ENCODE data around the gene SCML2.
"Not testable (repeated sequence)": the region's sequence is repeated elsewhere in the genome, so short reads cannot be mapped to it uniquely, and the experiment has no call there.

The SCML2 gene

DNA sequence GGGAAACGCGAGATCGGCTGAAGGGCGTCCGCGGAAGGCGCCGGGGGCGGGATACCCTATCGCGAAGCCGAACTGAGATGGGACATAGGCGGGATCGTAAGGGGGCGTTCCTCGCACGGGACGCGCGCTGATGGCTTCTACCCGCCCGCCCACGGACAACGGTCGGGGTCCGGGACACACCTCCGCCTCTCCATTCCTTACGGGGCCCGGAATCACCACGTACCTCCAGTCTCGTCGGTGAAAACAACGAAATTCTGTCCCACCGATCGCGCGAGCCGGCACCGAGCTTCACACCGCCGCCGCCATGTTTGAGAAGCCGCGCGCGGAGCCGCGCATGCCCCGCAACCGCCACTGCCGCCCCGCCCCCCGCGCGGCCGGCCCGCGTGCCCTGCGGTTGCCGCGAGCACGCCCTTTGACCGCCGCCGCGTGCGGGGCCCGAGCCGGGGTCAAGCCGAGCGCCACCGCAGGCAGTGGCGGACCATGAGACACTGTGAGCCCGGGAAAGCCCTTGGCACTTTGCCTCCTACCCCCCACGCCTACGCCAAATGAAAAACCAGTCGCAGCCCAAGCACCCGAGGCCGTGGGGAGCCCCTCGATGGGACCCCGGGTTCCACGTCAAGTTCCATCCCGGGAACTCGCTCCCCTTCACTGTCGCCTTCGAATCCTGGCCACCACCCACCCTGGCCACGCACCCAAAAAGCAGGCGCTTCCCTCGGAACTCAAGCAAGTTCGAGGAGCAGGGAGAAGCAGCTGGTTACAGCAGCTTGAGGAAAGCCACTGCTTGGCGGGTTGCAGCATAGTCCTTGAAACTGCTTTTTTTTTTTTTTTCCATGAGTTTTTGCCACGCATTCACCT is at the start of gene SCML2:
TSS of gene SCML2 (minus strand) at position 320 of the 855 bp plus-strand sequence. CDS start 20,617 bp downstream, outside the sequence.
- DNase-seq (ENCODE audit: low read depth in 1 of 2, low spot score in 1 of 2) = peak in 1 of 2 donors; percentile 22

DNA sequence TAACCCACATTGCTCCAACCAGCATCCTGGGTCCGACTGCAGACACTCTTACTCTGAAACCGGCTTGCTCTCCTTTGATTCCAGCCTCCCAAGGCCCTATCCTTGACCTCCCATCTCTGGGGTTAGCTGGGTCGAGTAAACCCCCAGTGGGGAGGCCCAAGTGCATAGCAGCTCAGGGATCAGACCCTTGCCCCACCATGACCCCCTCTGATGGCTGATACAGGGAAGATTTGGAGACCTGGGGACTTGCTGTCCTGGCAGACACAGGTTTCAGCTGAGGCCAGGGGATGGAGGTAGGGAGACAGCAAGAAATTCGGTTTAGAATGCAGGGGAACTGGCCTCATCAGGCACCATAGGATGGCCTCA is 47.3 kb upstream of the SCML2 start:
- DNase-seq (ENCODE audit: low read depth in 1 of 2, low spot score in 1 of 2) = no peak

DNA sequence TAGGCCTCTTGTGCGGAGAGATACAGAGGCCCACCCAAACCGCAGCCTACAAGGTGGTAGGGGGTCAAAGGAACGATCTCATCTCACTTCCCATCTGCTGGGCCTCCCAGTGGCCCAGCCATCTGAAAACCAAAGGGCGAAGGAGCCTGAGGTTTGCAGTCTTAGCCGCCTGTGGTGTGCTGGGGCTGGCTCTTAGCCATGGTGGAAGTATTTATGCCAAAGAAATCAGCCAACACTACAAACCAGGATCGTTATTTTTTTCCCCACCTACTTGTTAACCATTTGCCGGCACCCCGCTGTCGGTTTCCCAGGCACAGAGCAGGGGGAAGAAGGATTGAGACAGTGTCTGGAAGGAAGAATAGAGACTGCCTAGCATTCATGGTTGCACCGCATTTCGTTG is 40.0 kb upstream of the SCML2 start:
- no peak for DNase-seq (ENCODE audit: low read depth in 1 of 2, low spot score in 1 of 2)

DNA sequence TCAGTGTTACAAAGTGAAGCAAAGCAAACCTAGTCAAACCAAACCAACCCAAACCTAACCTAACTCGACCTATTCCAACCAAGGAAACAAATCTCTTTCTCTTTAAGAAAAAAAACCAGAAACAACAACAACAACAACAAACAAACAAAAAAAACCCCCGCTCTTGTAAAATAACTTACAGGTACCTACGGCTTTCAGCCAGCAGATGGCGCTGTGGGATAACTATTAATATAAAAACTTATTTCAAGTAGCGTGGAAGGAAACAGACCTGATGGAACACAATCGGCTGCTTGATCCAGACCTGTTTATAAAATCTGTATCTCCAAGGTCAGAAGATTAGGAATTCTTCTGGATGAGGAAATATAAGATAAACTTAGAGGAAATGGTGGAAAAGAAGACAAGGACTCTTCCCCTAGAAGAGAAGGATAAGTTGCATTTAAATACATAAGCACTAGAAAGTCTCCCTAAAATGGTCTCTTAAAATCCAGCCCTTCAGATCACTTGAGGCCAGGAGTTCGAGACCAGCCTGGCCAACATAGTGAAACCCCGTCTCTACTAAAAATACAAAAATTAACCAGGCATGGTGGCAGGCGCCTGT is 36.6 kb upstream of the SCML2 start:
- DNase-seq (ENCODE audit: low read depth in 1 of 2, low spot score in 1 of 2) = peak; percentile 6 to 30

DNA sequence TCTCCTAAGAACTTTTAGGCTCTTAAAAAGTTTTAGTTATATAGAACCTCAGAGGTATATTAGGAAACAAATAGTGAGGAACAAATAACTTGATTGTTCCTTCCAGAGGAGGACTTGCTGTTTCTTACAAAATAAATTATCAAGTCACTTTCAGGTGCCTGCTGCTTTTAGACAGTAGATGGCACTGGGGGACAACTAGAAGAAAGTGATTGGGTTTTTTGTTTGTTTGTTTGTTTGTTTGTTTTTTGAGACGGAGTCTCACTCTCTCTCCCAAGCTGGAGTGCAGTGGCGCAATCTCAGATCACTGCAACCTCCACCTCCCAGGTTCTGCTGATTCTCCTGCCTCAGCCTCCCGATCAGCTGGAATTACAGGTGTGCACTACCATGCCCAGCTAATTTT is 35.5 kb upstream of the SCML2 start:
- DNase-seq (ENCODE audit: low read depth in 1 of 2, low spot score in 1 of 2) = no peak

DNA sequence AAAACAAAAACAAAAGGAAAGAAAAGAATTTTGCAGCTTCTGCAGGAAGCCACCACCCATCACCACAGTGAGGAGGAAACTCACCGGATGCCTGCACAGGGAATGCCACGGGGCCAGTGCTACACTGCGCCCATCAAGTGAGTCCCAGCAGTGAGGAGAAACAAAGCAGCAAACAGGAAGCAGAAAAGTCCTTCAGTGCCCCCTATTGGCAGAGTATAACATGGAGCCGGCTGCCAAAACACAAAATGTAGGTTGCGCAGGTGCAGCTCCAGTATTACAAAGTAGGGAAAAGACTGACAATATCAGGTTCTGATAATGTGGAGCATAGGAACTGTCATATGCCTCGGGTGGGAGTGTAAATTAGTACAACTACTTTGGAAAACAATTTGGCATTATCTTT is 23.3 kb upstream of the SCML2 start:
- DNase-seq (ENCODE audit: low read depth in 1 of 2, low spot score in 1 of 2) = no peak

DNA sequence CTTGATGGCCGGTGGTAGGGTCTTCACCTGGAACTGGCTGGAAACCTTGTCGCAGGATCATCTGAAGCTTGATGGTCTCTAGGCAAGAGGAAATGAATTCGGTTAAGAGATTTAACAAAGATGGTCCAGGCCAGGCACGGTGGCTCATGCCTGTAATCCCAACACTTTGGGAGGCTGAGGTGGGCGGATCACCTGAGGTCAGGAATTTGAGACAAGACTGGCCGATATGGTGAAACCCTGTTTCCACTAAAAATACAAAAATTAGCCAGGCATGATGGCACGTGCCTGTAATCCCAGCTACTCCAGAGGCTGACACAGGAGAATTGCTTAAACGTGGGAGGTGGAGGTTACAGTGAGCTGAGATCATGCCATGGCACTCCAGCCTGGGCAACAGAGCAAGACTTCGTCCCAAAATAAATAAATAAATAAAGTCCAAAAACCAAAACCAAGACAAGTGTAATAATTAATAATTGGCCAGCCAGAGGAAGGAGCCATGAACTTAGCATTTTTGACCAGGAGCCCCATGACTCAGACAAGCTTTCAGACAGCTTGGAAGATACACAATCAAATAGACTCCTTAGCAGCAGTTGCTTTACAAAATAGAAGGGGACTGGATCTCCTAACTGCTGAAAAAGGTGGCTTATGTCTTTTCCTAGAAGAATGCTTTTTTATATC is 20.8 kb upstream of the SCML2 start:
- DNase-seq (ENCODE audit: low read depth in 1 of 2, low spot score in 1 of 2) = not testable (repeated sequence)

DNA sequence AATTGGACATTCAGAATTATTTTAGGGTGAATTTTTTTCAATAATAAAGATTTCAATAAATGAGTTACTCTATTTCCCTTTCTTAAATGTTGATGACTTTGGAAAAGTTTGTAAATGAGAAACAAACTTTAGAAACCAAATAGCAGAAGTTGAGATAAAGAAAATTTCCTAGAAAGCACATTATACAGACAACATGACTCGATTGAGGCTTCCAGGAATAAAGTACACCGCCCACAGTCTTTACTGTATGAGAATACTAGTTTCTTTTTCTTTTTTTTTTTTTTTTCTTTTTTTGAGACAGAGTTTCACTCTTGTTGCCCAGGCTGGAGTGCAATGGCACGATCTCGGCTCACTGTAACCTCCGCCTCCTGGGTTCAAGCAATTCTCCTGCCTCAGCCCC is 14.6 kb upstream of the SCML2 start:
- not testable (repeated sequence) for DNase-seq (ENCODE audit: low read depth in 1 of 2, low spot score in 1 of 2)

DNA sequence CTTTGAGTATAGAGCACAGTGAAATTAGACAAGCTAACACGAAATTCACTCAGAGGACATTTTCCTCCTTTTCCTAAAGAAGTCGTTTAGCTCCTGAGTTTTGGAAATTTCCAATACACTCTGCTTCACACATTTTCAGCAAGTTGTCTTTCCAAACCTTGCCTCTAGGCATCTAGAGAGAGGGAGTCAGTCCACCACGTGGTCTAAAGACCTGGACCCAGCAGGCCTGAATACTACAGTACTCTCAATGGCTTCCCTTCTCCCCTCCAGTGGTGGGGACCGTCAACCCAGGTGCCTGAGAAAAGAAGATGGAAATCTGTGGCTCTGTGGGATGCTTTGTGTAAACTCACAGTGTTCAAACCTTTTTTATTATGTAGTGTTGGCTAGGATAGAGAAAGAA is 13.9 kb upstream of the SCML2 start:
- DNase-seq (ENCODE audit: low read depth in 1 of 2, low spot score in 1 of 2) = no peak

DNA sequence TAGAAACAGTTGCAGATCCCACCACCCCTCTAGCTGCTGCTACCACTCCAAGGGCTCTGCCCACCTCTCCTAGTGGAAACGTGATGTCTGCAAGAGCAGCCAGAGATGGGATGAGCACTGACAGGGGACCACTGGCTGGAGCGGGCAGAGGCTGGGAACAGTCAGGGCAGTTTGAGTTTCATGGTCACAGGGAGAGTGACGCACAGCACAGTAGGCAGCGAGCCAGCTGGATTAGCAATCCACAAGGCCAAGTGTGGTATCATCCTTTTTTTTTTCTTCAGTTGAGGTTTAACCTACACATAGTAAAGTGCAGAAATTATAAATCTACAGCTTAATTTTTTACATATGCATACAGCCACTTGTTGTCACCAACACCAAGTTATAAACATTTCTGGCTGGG is 6.4 kb upstream of the SCML2 start:
- no peak for DNase-seq (ENCODE audit: low read depth in 1 of 2, low spot score in 1 of 2)

DNA sequence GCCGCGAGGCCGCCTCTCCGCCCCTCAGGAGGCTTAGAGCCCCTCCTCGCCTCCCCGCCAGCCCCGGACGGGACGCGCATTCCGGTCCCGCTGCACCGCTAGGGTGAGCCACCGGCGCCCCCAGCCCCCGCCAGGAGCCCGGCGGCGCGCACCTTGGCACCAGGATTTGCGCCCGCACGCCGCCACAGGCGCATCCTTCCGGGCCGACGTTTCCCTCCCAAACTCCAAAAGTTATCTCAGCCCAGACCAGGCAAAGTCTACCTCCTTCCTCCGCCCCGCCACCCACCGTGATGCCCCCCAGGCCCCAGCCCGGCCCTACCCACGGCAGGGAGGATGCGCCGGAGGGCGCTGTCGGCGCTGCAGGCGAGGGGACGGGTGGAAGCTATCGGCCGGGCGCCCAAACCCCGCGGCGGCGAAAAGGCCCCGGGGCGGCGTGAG is 538 bp downstream of the SCML2 start:
- DNase-seq (ENCODE audit: low read depth in 1 of 2, low spot score in 1 of 2) = peak in 1 of 2 donors; percentile 8

DNA sequence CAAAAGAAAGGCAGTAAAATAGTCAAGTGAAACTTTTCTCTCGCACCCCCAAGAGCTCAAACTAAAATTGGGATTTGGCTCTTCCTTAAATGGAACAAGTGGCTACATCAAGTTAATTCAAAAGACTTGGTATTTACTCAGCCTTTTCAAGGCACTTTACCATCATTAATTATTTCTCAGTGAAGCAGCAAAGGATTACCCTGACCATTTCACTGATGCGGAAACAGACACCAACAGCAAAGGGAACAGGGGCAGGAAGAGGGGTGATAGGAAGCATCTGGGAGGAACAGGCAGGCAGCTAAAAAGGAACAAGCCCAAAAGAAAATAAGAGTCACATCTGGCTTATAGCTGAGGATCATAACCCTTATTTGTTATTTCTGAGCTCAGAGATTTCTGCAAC is 2.7 kb downstream of the SCML2 start:
- no peak for DNase-seq (ENCODE audit: low read depth in 1 of 2, low spot score in 1 of 2)

DNA sequence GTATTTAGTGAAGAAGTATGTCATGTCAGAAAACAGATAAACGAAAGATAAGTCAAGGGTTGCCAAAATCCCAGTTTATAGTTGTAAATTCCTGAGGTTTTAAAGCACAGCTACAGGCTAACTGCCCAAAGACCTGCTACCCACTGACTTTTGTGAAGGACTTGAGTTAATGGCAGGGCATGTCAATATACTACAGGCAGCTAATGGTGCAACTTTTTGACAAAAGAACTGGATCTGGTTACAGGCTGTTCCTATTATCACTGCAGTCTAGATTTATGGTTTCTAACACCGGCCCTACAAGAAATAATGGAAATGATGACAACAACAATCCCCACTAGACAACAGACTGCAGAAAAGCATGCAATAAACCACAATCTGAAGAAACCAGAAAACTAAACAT is 6.4 kb downstream of the SCML2 start:
- no peak for DNase-seq (ENCODE audit: low read depth in 1 of 2, low spot score in 1 of 2)

DNA sequence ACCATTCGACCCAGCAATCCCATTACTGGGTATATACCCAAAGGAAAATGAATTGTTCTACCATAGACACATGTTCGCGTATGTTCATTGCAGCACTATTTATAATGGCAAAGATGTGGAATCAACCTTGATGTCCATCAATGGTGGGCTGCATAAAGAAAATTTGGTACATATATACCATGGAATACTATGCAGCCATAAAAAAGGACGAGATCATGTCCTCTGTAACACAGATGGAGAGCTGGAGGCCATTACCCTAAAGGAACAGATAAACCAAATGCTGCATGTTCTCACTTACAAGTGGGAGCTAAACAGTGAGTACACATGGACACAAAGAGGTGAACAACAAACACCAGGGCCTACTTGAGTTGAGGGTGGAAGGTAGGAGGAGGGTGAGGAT is 45.1 kb downstream of the SCML2 start:
- no peak for DNase-seq (ENCODE audit: low read depth in 1 of 2, low spot score in 1 of 2)

DNA sequence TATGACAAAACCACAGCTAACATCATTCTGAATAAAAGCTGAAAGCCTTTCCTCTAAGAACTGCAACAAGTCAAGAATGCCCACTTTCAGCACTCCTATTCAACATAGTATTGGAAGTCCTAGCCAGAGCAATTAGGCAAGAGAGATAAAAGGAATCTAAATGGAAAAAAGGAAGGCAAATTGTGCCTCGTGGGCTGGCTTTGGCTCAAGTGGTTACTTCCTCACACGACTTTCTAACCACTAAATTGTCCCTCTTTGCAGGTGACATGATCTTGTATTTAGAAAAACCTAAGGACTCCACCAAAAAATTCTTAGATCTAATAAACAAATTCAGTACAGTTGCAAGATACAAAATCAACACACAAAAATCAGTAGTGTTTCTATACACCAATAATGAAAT is 57.2 kb downstream of the SCML2 start:
- DNase-seq (ENCODE audit: low read depth in 1 of 2, low spot score in 1 of 2) = no peak

DNA sequence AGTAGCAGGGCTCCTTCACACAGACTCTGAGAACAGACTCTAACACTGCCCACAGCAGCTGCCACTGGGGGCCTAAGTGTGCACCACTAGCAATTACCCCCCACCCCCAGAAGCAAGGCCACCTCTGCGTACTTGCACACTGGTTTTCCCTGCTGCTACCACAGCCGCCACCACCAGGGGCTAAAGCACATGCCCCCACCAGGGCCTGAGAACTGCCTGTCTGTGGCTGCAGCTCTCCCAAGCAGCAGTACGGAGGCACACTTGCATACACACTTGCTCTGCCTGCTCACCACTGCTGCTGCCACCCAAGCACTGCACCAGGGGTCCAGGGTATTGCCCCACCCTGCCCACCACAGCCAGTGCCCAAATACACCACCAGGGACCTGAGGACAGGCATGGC is 59.6 kb downstream of the SCML2 start:
- DNase-seq (ENCODE audit: low read depth in 1 of 2, low spot score in 1 of 2) = no peak

DNA sequence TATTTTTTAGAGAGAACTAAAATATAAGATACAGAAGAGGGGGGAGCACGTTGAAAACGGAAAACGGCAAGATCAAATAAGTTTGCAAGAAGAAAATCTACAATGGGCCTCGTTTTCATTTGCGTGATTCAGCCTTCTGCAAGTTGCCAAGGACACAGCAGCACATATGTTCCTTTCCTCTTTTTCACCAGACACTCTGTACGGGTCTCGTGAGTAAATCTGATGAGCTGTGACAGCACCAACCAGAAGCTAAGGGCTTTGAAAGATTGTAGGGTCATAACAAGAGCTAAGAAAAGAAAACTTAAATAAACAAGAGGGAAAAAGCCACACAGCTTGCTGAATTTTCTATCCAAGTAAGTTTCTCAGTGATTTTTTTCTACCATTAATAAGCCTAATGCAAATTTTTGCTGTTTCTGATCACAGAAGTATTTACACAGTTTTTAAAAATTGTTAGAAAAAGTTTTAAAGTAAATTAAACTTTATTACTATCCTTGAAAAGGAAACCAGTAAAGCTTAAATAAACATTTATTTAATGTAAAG is 63.4 kb downstream of the SCML2 start:
- DNase-seq (ENCODE audit: low read depth in 1 of 2, low spot score in 1 of 2) = no peak

DNA sequence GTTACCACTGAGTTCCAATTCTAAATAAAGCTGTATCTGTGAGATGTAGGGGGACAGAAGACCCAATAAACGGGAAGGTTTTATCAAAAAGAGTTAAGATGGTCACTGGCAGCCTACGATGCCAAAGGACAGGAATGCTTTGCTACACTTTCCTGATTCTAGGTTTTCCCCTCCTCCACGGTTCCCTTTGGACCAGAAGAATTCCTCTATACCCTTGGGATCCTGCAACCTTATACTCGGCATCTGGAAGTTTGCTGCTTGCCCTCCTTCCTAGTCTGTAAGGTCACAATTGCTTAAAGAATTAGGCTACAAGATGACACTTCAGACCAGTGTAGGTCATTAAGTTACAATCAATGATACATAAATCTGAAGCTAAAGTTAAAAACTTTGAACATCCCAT is 64.3 kb downstream of the SCML2 start:
- no peak for DNase-seq (ENCODE audit: low read depth in 1 of 2, low spot score in 1 of 2)

DNA sequence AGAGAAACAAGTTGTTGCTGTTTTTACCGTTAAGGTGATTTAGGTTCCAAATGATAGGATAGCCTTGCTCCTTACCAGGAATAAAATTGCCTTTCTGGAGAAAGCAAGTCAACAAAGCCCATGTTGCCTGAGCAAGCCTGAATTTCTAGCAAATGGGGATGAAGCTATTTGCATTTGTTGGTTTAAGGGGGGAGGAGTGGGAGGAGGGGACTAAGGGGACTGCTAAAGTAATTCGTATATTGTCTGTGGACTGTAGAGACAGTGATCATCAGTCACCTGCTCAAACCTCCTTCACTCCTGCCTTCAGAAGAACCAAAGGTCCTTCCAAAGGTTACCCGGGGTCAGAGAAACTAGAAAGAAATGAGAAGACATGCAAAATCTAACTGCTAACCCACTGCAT is 65.8 kb downstream of the SCML2 start:
- no peak for DNase-seq (ENCODE audit: low read depth in 1 of 2, low spot score in 1 of 2)

DNA sequence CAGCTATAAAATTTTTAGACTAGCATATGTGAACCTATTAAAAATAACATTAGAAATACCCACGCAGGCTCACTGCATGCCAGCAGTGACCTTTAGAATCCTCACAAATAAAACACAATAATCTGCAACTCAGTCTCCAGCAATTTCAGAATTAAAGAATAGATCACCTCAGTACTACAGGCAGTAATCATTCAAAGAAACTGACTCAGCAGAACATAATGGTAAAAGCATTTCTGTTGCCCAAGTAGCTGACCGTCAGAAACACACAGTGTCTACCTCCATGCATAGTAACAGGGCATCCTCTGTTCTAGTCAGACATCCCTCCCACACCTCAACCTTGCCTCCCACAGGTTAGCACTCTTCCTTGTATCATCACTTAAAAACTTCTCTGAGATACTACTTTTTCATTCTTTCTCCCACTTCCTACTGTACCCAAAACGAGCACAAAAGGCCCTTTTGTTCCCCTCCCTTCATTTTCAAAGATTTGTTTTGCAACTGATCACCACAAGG is 68.1 kb downstream of the SCML2 start:
- no peak for DNase-seq (ENCODE audit: low read depth in 1 of 2, low spot score in 1 of 2)

DNA sequence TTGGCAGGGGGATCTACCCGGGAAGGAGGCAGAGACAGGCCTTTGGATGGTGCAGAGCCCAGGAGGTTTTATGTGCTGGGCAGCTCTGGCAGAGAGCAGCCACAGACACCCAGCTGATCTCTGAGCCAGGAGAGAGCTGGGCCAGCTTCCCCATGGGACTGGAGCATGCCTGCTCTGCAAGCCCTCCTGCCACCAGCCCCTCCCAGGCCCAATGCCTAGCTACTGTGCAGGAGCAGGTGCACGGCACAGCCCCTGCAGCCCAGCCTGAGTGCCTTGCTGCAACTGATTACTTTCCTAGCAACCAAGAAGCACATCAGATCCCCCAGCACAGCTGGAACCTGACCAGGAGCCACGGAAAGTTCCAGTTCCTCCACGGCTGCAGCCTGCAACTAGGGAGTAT is 76.0 kb downstream of the SCML2 start:
- no peak for DNase-seq (ENCODE audit: low read depth in 1 of 2, low spot score in 1 of 2)

DNA sequence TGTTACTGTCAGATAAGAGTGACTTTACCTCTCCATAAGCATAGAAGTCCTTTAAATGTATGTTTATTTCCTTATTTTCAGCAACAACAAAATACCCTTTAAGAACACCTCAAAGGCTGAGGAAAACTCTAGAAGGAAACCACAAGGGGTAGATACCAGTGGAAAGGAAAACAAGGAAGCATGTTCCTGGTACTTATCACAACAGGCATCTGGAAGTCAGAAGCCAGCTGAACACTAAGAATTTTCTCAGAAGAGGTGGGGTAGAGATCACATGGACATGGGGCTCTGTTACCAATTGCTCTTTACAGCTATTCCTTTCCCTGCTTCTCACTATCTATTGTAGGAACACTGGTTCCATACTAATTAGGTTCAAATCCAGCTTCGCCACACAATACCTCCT is 82.3 kb downstream of the SCML2 start:
- DNase-seq (ENCODE audit: low read depth in 1 of 2, low spot score in 1 of 2) = no peak

Measured in stimulated activated CD4-positive, alpha-beta T cell treated with anti-CD3 and anti-CD28 coated beads, Interleukin-15, amount 100 ng/mL, for 1 hour (primary cell).